HEK293 (cell line): ENCODE data around the gene CRY2.

Experiments
- CTCF ChIA-PET: fragments of 350-600 bp; formaldehyde crosslinking; extraction: SDS; loops from one replicate; lab custom pipeline; 2021; ENCODE audit warnings: antibody characterized with exemption; lab: Yijun Ruan, JAX
- POLR2A ChIA-PET: fragments of 300-600 bp; formaldehyde crosslinking; extraction: SDS; loops from one replicate; lab custom pipeline; 2020; ENCODE audit warnings: antibody characterized with exemption, inconsistent platforms; lab: Yijun Ruan, JAX
- H3K27ac ChIP-seq: fragments of 200-500 bp; sonication (Bioruptor generic); 2 replicates; pipeline ENCODE4 v1.5.1; 2014; ENCODE audit warnings: low read depth, low read length, control low read depth, inconsistent platforms; ENCODE audit errors: extremely low read depth
- H3K36me3 ChIP-seq, 2 experiments: fragments of 200-500 bp in 1 of 2; sonication (Bioruptor generic) in 1 of 2; 1 replicate in 1 of 2; 2 replicates in 1 of 2; pipeline ENCODE4 v1.5.1; 2014 to 2017; ENCODE audit warnings: inconsistent platforms in 2 of 2, low read length in 2 of 2; ENCODE audit not compliant: control insufficient read depth in 2 of 2, insufficient read depth in 1 of 2
- H3K4me1 ChIP-seq: fragments of 200-500 bp; sonication (Bioruptor generic); 2 replicates; pipeline ENCODE4 v1.5.1; 2014; ENCODE audit warnings: mild to moderate bottlenecking, low read length, inconsistent platforms; ENCODE audit not compliant: control insufficient read depth, insufficient read depth
- H3K4me3 ChIP-seq: 2 replicates; pipeline ENCODE4 v1.5.1; 2011; ENCODE audit warnings: low read depth, mild to moderate bottlenecking, control low read depth, low read length, moderate library complexity
- H3K9me3 ChIP-seq: fragments of 200-500 bp; sonication (Bioruptor generic); 2 replicates; pipeline ENCODE4 v1.5.1; 2014; ENCODE audit warnings: low read depth, low read length, inconsistent platforms; ENCODE audit not compliant: control insufficient read depth, insufficient read depth
- MEIS1 ChIP-seq: sonication (generic); formaldehyde crosslinking; IDR thresholded peaks from 2 replicates; pipeline ENCODE4 v1.8.1; 2022; ENCODE audit warnings: missing genetic modification reagents, mild to moderate bottlenecking, borderline replicate concordance
- SALL2 ChIP-seq: fragments of 450-650 bp; formaldehyde crosslinking; IDR thresholded peaks from 2 replicates; pipeline ENCODE4 v1.5.0; 2017; ENCODE audit warnings: missing biosample characterization, mild to moderate bottlenecking, missing genetic modification characterization, borderline replicate concordance
- SCRT1 ChIP-seq: fragments of 450-650 bp; formaldehyde crosslinking; IDR thresholded peaks from 2 replicates; pipeline ENCODE4 v1.5.1; 2016; ENCODE audit warnings: missing biosample characterization, missing genetic modification characterization, borderline replicate concordance
- SP2 ChIP-seq: fragments of 450-650 bp; formaldehyde crosslinking; IDR thresholded peaks from 2 replicates; pipeline ENCODE4 v1.5.1; 2016; ENCODE audit warnings: missing biosample characterization, missing genetic modification characterization
- WT1 ChIP-seq: fragments of 450-650 bp; formaldehyde crosslinking; IDR thresholded peaks from 2 replicates; pipeline ENCODE4 v1.5.1; 2016; ENCODE audit warnings: missing biosample characterization, missing genetic modification characterization
- ZBTB8A ChIP-seq: fragments of 450-650 bp; formaldehyde crosslinking; IDR thresholded peaks from 2 replicates; pipeline ENCODE4 v1.5.1; 2016; ENCODE audit warnings: missing biosample characterization, missing genetic modification characterization
- ZFP69B ChIP-seq: fragments of 450-650 bp; formaldehyde crosslinking; IDR thresholded peaks from 2 replicates; pipeline ENCODE4 v1.5.1; 2016; ENCODE audit warnings: missing biosample characterization, missing genetic modification characterization
- ZNF10 ChIP-seq: fragments of 450-650 bp; formaldehyde crosslinking; IDR thresholded peaks from 2 replicates; pipeline ENCODE4 v1.5.1; 2017; ENCODE audit warnings: missing biosample characterization, missing genetic modification characterization
- ZNF26 ChIP-seq: fragments of 450-650 bp; formaldehyde crosslinking; IDR thresholded peaks from 2 replicates; pipeline ENCODE4 v1.5.1; 2016; ENCODE audit warnings: missing biosample characterization, missing genetic modification characterization
- ZNF292 ChIP-seq: fragments of 450-650 bp; formaldehyde crosslinking; IDR thresholded peaks from 2 replicates; pipeline ENCODE4 v1.5.1; 2016; ENCODE audit warnings: low read depth, missing biosample characterization, missing genetic modification characterization, borderline replicate concordance
- ZNF398 ChIP-seq: fragments of 450-650 bp; formaldehyde crosslinking; IDR thresholded peaks from 2 replicates; pipeline ENCODE4 v1.5.1; 2017; ENCODE audit warnings: missing biosample characterization, missing genetic modification characterization
- ZNF404 ChIP-seq: fragments of 450-650 bp; formaldehyde crosslinking; IDR thresholded peaks from 2 replicates; pipeline ENCODE4 v1.5.1; 2017; ENCODE audit warnings: missing biosample characterization, missing genetic modification characterization
- ZNF473 ChIP-seq: fragments of 450-650 bp; formaldehyde crosslinking; IDR thresholded peaks from 2 replicates; pipeline ENCODE4 v1.5.1; 2017; ENCODE audit warnings: missing biosample characterization, missing genetic modification characterization
- ZNF501 ChIP-seq: fragments of 450-650 bp; formaldehyde crosslinking; IDR thresholded peaks from 2 replicates; pipeline ENCODE4 v1.5.1; 2016; ENCODE audit warnings: missing biosample characterization, missing genetic modification characterization
- ZNF548 ChIP-seq: fragments of 450-650 bp; formaldehyde crosslinking; IDR thresholded peaks from 2 replicates; pipeline ENCODE4 v1.5.1; 2016; ENCODE audit warnings: missing biosample characterization, missing genetic modification characterization
- ZNF585B ChIP-seq: fragments of 450-650 bp; formaldehyde crosslinking; IDR thresholded peaks from 2 replicates; pipeline ENCODE4 v1.5.1; 2016; ENCODE audit warnings: missing biosample characterization, missing genetic modification characterization
- ZNF658 ChIP-seq: fragments of 450-650 bp; formaldehyde crosslinking; IDR thresholded peaks from 2 replicates; pipeline ENCODE4; 2016; ENCODE audit warnings: missing biosample characterization, missing genetic modification characterization
- ZNF837 ChIP-seq: fragments of 450-650 bp; formaldehyde crosslinking; IDR thresholded peaks from 2 replicates; pipeline ENCODE4 v1.5.1; 2016; ENCODE audit warnings: missing biosample characterization, missing genetic modification characterization
- ZSCAN16 ChIP-seq: fragments of 450-650 bp; formaldehyde crosslinking; IDR thresholded peaks from 2 replicates; pipeline ENCODE4 v1.5.1; 2016; ENCODE audit warnings: missing biosample characterization, missing genetic modification characterization
- TF ChIP-seq, protein P1 (sequence below): fragments of 450-650 bp; formaldehyde crosslinking; IDR thresholded peaks from 2 replicates; pipeline ENCODE4 v1.5.1; 2017; ENCODE audit warnings: missing biosample characterization, missing genetic modification characterization
- TF ChIP-seq, protein P2 (sequence below): fragments of 450-650 bp; formaldehyde crosslinking; IDR thresholded peaks from 2 replicates; pipeline ENCODE4 v1.5.1; 2016; ENCODE audit warnings: missing biosample characterization, missing genetic modification characterization, low read depth
- TF ChIP-seq, protein P3 (sequence below): fragments of 450-650 bp; formaldehyde crosslinking; IDR thresholded peaks from 2 replicates; pipeline ENCODE4 v1.5.1; 2016; ENCODE audit warnings: missing biosample characterization, missing genetic modification characterization

CRY2 gene

GRCh38 chr11:45833761-45834160, 13.5 kb upstream of the CRY2 start:
- Histone ChIP-seq H3K9me3 (no peaks in the 10 kb centered on the region), H3K4me3 (no peak overlapping the region), H3K4me1 (no peaks in the 10 kb centered on the region), H3K36me3 (no peaks in the 10 kb centered on the region), H3K27ac (no peak overlapping the region)
- ChIA-PET CTCF (interaction anchor here (0.6 to 1.6 kb wide), 3 partner anchors 9 to 44 kb away, joined by 3 to 14 read pairs (median 12); no protein-coding TSS in a partner anchor), POLR2A (no interaction called here)
- TF ChIP-seq ZNF404 (tag by site-specific recombination), result no peak
- TF ChIP-seq ZNF585B (tag by site-specific recombination), result no peak
- TF ChIP-seq ZNF398, result no peak
- TF ChIP-seq ZNF10 (tag by site-specific recombination), result no peak
- TF ChIP-seq, protein P1, sequence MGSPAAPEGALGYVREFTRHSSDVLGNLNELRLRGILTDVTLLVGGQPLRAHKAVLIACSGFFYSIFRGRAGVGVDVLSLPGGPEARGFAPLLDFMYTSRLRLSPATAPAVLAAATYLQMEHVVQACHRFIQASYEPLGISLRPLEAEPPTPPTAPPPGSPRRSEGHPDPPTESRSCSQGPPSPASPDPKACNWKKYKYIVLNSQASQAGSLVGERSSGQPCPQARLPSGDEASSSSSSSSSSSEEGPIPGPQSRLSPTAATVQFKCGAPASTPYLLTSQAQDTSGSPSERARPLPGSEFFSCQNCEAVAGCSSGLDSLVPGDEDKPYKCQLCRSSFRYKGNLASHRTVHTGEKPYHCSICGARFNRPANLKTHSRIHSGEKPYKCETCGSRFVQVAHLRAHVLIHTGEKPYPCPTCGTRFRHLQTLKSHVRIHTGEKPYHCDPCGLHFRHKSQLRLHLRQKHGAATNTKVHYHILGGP, result no peak
- TF ChIP-seq SALL2 (tag by site-specific recombination), result no peak
- no peak for TF ChIP-seq ZBTB8A (tag by site-specific recombination)
- no peak for TF ChIP-seq ZSCAN16
- no peak for TF ChIP-seq ZNF548
- TF ChIP-seq ZNF292, result no peak
- TF ChIP-seq WT1 (tag by site-specific recombination), result no peak
- TF ChIP-seq ZNF26 (tag by site-specific recombination), result no peak
- TF ChIP-seq, protein P2, sequence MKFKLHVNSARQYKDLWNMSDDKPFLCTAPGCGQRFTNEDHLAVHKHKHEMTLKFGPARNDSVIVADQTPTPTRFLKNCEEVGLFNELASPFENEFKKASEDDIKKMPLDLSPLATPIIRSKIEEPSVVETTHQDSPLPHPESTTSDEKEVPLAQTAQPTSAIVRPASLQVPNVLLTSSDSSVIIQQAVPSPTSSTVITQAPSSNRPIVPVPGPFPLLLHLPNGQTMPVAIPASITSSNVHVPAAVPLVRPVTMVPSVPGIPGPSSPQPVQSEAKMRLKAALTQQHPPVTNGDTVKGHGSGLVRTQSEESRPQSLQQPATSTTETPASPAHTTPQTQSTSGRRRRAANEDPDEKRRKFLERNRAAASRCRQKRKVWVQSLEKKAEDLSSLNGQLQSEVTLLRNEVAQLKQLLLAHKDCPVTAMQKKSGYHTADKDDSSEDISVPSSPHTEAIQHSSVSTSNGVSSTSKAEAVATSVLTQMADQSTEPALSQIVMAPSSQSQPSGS (tag by site-specific recombination), result no peak
- TF ChIP-seq, protein P3, sequence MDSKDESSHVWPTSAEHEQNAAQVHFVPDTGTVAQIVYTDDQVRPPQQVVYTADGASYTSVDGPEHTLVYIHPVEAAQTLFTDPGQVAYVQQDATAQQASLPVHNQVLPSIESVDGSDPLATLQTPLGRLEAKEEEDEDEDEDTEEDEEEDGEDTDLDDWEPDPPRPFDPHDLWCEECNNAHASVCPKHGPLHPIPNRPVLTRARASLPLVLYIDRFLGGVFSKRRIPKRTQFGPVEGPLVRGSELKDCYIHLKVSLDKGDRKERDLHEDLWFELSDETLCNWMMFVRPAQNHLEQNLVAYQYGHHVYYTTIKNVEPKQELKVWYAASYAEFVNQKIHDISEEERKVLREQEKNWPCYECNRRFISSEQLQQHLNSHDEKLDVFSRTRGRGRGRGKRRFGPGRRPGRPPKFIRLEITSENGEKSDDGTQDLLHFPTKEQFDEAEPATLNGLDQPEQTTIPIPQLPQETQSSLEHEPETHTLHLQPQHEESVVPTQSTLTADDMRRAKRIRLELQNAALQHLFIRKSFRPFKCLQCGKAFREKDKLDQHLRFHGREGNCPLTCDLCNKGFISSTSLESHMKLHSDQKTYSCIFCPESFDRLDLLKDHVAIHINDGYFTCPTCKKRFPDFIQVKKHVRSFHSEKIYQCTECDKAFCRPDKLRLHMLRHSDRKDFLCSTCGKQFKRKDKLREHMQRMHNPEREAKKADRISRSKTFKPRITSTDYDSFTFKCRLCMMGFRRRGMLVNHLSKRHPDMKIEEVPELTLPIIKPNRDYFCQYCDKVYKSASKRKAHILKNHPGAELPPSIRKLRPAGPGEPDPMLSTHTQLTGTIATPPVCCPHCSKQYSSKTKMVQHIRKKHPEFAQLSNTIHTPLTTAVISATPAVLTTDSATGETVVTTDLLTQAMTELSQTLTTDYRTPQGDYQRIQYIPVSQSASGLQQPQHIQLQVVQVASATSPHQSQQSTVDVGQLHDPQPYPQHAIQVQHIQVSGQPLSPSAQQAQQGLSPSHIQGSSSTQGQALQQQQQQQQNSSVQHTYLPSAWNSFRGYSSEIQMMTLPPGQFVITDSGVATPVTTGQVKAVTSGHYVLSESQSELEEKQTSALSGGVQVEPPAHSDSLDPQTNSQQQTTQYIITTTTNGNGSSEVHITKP (tag by site-specific recombination), result no peak
- no peak for TF ChIP-seq ZNF473 (tag by site-specific recombination)

- no peak for TF ChIP-seq ZNF501
- no peak for TF ChIP-seq ZFP69B (tag by site-specific recombination)
- no peak for TF ChIP-seq ZNF658 (tag by site-specific recombination)
- no peak for TF ChIP-seq SCRT1 (tag by site-specific recombination)
- no peak for TF ChIP-seq ZNF837 (tag by site-specific recombination)
- no peak for TF ChIP-seq SP2 (tag by site-specific recombination)
- no peak for TF ChIP-seq MEIS1
- TF ChIP-seq, protein P1, result no peak
- Histone ChIP-seq H3K9me3 (no peaks in the 10 kb centered on the region), H3K4me1 (no peaks in the 10 kb centered on the region), H3K27ac (no peak overlapping the region), H3K36me3 (no peaks in the 10 kb centered on the region), H3K4me3 (no peak overlapping the region)
- ChIA-PET CTCF (interaction anchor here (0.6 to 1.6 kb wide), 3 partner anchors 8 to 82 kb away, joined by 3 to 14 read pairs (median 3); no protein-coding TSS in a partner anchor), POLR2A (no interaction called here)
These were observed 12.9 kb upstream of the CRY2 start for GRCh38 chr11:45834298-45834756.
